NCI-H146 (cell line): ENCODE results near the gene CIPC.

Experiments
- DNase-seq: peaks from one replicate; lab custom pipeline; 2025; lab: John Stamatoyannopoulos, UW

CIPC gene

DNA sequence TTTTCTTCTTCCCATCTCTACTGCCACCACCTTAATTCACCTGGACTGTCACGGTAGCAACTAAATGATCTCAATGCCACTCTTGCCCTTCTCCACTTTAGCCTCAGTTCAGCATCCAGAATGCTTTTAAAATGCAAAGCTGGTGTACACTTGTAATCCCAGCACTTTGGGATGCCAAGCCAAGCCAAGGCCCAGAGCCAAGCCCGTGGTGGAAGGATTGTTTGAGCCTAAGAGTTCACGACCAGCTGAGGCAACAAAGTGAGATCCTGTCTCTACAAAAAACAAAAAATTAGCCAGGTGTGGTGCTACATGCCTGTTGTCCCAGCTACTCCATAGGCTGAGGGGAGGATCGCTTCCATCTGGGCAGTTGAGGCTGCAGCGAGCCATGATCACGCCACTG, 5.9 kb downstream of the CIPC start:
- DNase-seq: no peak

DNA sequence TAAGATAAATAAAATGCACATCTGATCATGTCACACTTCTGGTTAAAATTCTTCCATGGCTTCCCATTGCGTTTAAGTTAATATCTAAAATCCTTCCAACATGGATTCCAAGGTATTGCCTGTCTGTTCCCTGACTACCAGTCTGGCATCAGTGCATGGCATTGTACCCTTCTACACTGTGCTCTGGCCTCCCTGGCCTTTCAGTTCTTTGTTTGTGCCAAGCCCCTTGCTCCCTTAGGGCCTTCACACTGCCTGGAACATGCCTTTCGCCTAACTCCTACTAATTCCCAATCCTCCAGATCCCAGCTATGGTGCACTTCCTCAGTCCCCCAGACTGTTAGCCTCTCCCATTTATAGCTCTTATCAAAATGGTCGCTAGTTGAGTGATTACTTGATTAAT, 6.3 kb downstream of the CIPC start:
- DNase-seq: no peak

DNA sequence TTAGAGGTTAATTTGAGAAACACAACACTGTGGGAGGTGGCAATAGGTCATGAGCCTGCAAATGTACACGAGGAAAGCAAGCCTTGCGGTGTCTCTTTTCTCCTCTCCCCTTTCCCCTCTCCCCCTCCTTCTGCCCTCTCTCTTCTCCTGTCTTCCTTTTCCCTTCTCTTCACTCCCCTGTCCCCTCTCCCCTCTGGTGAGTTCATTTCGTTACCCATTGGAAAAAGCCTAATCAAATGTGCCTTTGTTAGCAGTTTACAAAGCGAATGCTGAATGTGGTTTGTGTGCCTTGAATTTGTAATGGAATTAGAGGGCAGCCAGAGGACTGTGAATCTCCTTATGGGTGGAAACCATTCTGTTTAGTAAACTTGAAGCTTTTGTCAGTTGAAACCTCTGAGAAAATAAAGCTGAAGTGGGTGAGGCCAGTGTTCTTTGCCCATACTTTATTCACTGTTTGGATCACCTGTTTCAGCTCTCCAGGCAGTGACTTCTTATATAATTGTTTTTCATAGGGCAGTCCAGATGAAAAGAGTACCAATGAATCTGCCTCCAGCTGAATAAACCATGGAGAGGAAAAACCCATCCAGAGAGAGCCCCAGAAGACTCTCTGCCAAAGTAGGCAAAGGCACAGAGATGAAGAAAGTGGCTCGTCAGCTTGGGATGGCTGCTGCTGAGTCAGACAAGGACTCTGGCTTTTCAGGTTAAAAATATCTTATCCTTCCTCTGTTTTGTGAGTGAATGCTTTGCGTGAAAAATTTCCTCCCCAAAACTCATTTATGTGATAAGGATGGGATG, 7.3 kb downstream of the CIPC start:
- no peak for DNase-seq

DNA sequence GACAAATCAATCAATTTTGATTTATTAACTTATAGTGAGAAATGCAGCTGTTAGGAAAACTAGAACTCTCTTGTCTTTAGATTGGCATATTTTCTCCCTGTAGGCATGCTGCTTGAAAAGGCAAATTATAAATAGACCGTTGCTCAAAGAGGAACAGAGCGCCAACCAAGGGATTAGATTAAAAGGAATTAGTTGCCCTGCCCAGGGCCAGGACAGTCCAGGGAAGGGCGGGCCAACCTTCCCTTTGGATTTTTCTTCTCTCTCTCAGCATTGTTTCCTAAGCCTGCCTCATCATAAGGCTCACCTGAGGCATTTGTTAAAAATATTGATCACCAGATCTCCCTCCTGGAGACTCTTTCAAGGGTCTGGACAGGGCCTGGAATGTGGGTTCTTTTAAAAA, 8.6 kb downstream of the CIPC start:
- DNase-seq: no peak

DNA sequence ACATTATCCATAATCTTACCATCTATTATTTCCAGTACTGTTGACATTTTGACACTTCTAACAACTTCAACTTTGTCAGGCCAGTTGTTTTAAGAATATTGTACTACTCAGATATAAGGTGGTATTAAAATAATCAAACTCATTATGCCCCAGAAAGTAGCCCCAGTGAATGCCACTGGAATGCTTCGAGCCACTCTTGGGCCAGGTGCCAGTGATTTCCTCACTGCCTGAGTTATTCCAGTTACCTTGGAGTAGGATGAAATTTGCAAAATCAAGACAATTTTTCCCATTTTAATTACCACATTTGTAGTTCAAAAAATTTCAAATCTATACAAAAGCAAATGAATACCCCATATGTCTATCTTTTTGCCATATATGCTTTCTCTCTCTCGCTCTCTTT, 9.2 kb downstream of the CIPC start:
- DNase-seq: no peak

DNA sequence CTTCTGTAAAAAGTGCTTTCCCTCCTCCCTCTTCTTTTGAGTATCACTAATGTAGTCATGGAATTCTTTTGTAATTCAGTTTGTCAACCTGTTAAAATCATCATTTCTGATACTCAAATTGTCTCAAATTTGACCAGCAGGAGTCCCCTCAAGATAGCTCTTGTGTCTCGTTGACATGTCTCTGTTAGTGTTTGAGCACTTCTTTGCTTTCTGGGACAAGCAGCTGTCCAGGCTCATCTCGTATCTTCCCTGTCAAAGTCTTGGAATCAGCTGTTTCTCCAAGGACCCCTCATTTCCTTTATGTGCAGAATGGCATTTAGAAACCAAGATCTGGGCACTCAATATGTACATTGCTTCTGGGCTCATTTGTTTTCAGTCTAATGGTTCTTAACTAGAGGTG, 10.7 kb downstream of the CIPC start:
- DNase-seq: no peak

DNA sequence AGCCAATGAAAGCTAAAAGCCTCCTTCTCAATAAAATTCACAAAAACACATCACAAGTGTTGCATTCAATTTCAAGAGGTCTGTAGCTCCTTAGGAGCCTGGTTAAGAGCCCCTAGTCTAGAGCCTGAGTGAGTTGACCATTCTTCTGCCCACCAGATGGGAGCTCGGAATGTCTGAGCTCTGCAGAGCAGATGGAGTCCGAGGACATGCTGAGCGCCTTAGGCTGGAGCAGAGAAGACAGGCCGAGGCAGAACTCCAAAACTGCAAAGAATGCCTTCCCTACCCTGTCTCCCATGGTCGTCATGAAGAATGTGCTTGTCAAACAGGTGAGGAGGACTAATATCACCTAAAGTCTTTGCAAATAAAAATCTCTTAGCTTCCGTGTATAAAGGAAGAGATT, 11.6 kb downstream of the CIPC start:
- no peak for DNase-seq

DNA sequence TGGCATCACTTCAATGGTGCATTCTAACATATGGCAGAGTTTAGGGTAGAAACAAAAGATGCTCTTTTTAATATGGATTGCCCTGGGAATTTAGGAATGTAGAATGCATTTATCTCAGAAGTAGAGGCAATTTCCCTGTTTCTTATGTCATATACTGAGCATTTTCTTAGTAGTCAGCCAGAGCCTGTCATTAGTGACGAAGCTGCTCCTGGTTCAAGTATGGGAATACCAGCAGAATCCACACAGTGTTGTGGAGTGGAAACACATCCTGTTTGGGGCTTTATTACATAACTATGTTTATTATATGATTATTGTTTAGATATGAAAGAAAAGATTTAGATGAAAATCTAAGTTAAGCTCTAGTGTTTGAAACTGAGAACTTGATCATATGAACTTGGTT, 12.2 kb downstream of the CIPC start:
- DNase-seq: no peak

DNA sequence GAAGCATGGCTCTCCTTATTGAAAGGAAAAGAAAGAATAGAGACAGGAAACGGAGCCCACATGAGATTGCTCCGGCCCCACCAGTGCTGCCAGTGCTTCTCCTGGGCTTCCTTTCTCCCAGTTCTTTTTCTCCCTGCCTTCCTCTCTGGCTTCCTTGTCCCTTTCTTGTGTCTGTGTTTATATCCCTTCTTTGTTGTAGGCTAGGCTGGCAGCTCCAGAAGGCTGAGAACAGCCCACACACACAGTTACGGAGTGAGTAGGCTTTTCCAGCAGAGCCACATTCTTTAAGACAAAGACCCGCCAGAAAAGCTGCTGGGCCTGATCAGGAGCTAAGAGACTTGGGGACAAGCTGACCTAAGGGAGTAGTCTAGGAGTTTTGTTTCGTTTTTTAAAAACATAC, 13.0 kb downstream of the CIPC start:
- DNase-seq: no peak

DNA sequence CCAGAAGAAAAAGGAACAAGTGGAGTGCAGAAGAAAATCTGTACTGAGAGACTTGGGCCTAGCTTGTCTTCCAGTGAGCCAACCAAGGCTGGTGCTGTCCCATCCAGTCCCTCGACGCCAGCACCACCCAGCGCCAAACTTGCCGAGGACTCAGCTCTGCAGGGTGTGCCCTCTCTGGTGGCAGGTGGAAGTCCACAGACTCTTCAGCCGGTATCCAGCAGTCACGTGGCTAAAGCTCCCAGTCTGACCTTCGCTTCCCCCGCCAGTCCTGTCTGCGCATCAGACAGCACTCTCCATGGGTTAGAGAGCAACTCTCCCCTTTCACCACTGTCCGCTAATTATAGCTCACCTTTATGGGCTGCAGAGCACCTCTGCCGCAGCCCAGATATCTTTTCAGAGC, 15.6 kb downstream of the CIPC start:
- DNase-seq: no peak

DNA sequence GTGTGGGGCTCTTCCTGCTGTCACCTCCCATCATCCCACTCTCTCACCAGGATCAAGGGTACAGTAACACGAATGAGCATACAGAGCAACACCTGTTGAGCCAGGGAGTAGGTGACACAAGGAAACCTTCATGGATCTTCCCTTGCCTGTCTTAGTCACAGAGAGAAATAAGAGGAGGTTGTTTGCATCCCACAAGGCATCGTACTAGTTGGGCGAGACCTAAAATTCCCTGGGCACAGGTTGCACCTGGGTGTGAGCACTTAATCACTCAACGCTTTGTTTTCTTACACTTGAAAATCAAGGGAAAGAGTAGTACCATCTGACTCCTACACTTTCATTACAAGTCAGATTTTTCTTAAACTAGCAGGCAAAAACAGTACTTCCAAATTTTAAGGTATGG, 16.6 kb downstream of the CIPC start:
- DNase-seq: no peak

DNA sequence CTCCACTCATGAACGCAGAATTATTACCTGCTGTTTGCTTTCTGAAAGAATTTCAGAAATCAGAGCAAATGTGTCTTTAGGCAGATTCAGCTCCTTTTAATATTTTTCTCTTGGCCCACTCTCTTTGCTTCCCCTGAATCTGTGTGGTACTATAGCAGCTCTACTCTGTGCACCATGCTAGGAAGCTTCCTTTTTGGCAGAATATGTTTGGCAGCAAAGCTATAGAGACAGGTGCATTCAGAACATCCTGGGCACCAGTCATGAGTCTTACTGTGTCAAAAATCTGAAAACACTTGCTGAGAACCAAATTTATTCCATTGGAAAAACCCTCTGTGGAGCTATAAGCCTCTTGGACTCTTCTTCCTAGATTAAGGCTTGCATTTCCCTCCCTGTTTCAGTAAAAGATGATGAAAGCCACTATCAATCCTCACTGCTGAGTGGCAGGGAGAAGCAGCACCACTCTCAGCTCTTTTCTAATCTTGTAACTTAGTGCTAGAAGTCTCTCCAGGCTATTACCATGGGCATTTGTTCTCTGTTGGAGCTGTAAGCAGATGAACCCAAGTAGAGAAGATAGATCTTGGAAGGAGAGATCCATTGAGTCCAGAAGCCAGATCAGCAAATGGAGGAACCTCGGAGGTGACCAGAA, 18.2 kb downstream of the CIPC start:
- no peak for DNase-seq

DNA sequence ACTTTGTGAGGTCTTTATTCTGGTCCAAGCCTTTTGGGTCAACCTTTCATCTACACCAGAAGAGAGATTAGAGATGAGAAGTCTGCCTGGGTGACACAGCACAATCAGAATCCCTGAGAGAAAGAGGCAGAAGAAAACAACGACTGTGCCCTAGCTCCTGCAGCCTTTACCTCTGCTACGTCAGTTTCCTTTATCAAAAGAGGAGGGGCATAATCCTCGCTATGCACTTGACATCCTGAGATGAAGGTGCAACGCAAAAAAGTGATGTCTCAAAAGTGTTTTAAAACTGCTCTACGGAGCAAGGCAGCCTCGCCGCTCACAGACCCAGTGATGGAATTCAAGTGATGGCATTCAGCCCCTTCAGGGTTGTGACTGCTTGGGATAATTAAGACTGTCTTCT, 21.8 kb downstream of the CIPC start:
- DNase-seq: no peak

DNA sequence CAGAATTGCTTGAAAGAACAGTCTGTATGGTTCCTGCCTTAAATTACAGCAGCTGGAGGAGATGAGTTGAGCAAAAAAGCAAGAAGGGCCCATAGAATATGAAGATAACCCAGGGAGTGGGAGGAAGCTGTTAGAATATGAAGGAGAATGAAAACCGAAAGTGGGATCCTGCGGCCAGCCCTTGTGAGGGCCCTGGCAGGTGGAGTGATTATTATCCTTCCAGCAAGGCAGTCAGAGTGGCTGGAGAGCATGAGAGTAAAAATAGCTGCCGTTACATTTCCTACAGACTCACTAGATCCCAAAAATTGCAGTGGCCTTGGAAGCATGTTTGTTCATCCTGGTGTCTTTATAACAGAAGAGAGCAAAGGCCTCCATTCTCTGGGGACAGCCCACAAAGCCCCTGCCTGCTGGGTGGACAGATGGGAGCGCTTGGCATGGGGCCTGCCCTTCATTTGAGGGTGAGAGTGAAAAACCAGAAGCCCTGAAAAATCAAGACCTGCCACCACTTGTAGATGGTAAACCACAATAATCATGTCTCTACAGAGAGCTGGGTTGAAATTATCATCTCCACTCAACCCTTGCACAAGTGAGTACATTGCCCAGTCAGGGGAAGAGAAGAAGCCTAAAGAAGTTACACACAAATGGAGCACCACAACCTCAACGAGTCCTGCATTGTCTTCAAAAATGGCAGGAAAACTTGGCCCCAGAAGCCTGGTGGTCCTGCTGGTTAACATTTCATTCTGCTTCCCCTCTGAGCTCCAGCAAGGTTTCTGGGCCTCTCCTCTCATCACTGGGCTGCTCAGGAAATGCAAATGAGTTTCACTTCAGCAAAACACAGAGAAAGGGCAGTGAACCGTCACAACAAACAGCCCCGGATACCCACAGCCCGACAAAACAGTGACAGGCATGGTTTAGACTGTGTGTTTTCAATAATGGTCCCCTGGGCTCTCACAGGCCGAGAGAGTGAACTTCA, 23.0 kb downstream of the CIPC start:
- DNase-seq: no peak

DNA sequence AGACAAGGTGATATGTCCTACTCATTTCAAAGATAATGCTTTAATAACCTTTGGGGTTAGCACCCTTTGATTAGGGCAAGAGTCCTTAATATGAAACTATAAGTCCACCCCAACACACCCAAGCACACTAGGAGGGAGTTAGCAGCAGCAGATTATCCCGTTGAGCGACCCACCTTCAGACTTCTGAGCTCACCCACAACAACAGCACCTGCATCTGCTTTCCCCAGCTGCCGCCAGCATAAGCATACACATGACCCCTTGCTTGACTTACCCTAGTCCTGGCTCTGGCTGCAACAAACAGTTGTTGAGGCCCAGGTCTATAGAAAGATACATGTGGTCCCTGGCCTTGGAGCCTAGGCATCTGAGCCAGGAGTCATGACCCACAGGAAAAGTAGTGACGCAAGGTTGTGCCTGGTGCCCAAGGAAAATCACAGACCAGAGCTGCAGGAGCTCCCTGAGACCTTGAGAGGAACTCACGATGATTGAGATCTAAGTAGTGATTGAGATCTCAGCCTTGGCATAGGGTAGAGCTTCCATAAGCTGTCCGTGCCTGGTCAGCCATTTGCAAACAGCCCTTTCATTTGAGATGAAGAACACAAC, 24.6 kb downstream of the CIPC start:
- no peak for DNase-seq

DNA sequence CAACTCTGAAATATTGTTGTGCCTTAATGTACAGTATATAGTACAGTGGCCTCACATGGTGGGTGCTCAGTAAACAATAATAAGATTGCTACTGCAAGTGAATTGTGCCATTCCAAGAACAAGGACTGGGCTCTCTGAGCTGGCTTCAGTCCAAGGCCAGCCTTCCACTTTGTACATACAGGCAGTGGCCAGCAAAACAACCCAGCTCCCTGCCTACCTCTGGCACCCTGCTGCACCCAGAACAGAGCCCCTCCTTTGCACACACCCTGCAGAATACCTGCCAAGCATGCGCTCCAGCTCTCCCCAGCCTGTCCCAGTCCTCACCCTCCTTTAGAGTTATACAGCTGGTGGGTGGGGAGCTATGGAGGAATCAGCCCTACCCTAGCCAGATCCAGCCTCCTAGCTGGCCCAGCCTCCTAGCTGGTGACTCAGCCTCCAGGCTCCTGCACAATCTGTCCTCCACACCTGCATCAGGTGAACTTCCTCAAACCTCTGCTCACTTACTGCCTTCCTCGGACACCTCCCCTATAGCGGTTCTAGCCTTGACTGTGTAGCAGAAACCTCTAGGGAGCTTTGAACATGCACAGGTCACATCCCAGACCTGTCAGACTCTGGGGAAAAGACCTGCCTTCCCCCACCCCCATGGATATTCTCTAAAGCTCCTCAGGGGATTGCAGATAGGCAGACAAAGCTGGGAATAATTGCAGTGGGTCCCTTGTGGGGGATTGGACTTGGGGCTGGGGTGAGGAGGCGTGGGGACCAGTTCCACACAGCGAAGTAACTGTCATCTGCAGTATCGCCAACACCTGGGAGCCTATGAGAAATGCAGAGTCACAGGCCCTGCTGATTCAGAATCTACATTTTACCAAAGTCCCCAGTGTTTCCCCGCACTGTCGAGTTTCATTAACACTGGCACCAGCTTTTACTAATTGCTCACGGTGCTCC, 25.6 kb downstream of the CIPC start:
- peak; percentile 25 for DNase-seq

DNA sequence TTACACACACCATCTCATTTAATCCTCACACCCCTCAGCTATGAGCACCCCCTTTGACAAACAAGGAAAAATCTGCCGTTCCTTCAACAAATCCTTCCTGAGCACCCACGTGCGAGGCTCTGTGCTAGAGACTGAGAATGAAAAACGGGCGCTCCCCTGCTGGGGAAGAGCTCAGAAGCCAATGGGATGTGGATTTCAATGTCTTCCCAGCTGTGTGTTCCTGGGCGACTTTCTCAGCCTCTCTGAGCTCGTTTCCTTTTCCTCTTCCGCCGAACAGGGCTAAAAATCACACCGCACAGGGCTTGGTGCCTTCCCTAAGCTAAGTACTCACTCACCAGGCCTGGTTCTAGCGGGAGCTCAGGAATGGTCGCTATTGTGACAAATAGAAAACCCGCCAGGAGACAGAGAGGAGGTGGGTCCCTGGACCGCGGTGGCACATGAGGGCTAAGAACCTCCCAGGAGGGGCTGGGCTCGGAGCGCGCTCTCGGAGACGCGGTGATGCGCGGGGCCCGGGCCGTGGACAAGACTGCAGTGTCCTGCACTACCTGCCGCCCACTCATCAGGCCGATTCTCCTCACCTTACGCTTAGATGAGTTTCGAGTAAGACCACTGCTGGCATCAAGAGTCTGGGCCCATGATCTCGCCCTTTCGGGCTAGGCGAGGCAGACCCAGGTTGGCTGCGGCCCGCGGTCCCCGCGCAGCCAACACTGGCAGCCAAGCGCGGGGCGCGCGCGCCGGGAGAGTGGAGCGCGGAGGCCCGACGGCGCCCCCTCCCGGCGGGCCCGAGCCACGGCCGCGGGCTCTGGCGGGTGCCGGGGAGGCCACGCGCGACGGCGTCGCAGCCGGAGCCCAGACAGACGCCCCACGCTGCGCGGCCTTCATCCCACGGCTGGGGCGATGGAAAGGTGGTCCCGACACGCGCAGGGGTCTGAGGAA, 26.6 kb downstream of the CIPC start:
- DNase-seq: no peak

DNA sequence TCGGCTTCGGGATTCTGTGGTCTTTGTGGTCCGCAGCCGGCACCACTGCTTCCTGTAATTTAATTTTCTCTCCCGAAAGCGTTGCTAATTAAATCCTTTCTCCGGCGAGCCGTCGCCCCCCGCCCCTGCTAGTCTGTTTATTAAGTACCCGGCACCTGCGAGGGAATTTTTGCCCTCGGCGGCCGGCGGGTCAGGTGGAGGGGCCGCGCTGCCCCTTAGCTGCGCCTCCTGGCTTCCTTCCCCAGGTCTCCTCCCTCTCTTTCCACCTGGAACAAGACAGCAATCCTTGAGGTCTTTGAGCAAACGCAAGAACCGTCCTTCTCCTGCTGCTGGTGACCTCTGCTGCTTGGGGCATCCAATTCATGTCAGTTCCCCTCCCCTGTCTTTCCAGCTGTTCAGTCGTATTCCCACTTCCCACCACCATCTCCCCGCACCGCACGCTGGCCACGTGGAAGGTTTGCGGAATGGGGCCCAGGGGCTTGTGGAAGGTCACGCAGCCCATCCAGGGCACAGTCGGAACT, 27.3 kb downstream of the CIPC start:
- DNase-seq: no peak

DNA sequence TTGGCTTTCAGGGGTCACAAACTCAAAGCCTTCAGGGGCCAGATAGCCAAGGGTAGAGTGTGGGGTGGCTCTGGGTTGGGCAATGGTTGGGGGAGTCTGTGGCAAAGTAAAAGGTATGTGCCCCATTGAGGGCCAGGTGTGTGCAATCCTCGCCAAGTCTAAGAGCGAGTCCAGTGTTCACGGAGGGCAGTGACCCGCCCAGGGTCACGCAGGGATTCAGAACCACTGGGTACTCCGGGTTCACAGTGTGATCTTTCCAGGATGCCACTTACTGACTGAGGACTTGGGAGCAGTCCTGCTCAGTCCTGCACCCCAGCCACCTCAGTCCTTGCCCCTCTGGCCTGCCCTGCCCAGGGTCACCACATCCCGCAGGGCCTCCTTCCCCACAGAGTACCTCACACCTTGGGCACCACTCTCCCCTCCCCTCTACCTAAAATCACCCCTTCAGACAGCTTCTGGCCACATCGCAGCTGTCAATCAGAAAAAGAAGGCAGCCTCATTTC, 27.8 kb downstream of the CIPC start:
- DNase-seq: no peak
